OCI-LY7 (cell line): Measurements from ENCODE around the gene SGMS1. TPM values are rescaled to one million over a fixed set of nuclear protein-coding genes. Genes with fewer than 3 reads are reported as not detected.

ENCODE experiments used
- BruUV-seq: library from RNA; stranded (reverse); fragments of 400-500 nt; replicated peaks from 2 replicates; lab custom pipeline; 2021; lab: Mats Ljungman, UMichigan
- CTCF ChIA-PET: fragments of 300-600 bp; sonication (Branson Sonifier 250); formaldehyde crosslinking; loops from one replicate; lab custom pipeline; 2022; ENCODE audit warnings: antibody characterized with exemption; ENCODE audit not compliant: unreplicated experiment; lab: Charles Lee
- POLR2A ChIA-PET: fragments of 300-600 bp; sonication (Branson Sonifier 250); formaldehyde crosslinking; loops from one replicate; lab custom pipeline; 2022; ENCODE audit warnings: antibody characterized with exemption; lab: Charles Lee
- DNase-seq: peaks from one replicate; pipeline ENCODE4 v3.0.0-alpha.2; 2015; ENCODE audit warnings: low spot score
- H2AFZ ChIP-seq: fragments of 200-600 bp; sonication (generic), shearing (Covaris generic); 2 replicates; pipeline ENCODE4 v1.6.1; 2014; ENCODE audit warnings: mild to moderate bottlenecking, antibody characterized with exemption, low read length, moderate library complexity
- H3K27ac ChIP-seq: fragments of 200-600 bp; sonication (generic); 2 replicates; pipeline ENCODE4 v1.5.1; 2014; ENCODE audit warnings: mixed run types, low read depth, mild to moderate bottlenecking, moderate library complexity, low read length, inconsistent platforms; ENCODE audit not compliant: poor library complexity, severe bottlenecking
- H3K36me3 ChIP-seq: fragments of 200-600 bp; sonication (generic); 2 replicates; pipeline ENCODE4 v1.6.1; 2014; ENCODE audit warnings: mild to moderate bottlenecking, antibody characterized with exemption, low read length, moderate library complexity, mixed read lengths; ENCODE audit not compliant: insufficient read depth
- H3K4me1 ChIP-seq: fragments of 200-600 bp; sonication (generic); 2 replicates; pipeline ENCODE4 v1.5.1; 2014; ENCODE audit warnings: mild to moderate bottlenecking, low read length; ENCODE audit not compliant: insufficient read depth, poor library complexity, severe bottlenecking
- H3K4me2 ChIP-seq: fragments of 200-600 bp; sonication (generic); 2 replicates; pipeline ENCODE4 v1.6.1; 2014; ENCODE audit warnings: mild to moderate bottlenecking, low read length
- H3K4me3 ChIP-seq: fragments of 200-600 bp; sonication (generic); 2 replicates; pipeline ENCODE4 v1.5.1; 2014; ENCODE audit warnings: mild to moderate bottlenecking, low read depth, low read length; ENCODE audit not compliant: poor library complexity, severe bottlenecking
- H3K79me2 ChIP-seq: fragments of 200-600 bp; sonication (generic); 2 replicates; pipeline ENCODE4 v1.6.1; 2016; ENCODE audit warnings: low read depth, mild to moderate bottlenecking, low read length, moderate library complexity, mixed read lengths; ENCODE audit not compliant: insufficient read depth
- H3K9me2 ChIP-seq: fragments of 200-600 bp; sonication (generic); 2 replicates; pipeline ENCODE4 v1.6.1; 2016; ENCODE audit warnings: mild to moderate bottlenecking, low read length, mixed read lengths; ENCODE audit not compliant: insufficient read depth
- H3K9me3 ChIP-seq: fragments of 200-600 bp; sonication (generic); 2 replicates; pipeline ENCODE4 v1.6.1; 2014; ENCODE audit warnings: mild to moderate bottlenecking, mixed run types, low read length, mixed read lengths
- H4K20me1 ChIP-seq: fragments of 200-600 bp; sonication (generic); 2 replicates; pipeline ENCODE4 v1.6.1; 2014; ENCODE audit warnings: mild to moderate bottlenecking, antibody characterized with exemption, low read length, moderate library complexity, mixed read lengths; ENCODE audit not compliant: insufficient read depth
- CTCF ChIP-seq: fragments of 200-600 bp; sonication (generic); conservative IDR thresholded peaks from 2 replicates; pipeline ENCODE4 v1.5.1; 2014; ENCODE audit warnings: mild to moderate bottlenecking, antibody characterized with exemption, low read length, moderate library complexity, mixed read lengths
- EZH2phosphoT487 ChIP-seq: fragments of 200-600 bp; sonication (generic); IDR thresholded peaks from 2 replicates; pipeline ENCODE4 v1.6.1; 2018; ENCODE audit warnings: low read depth, borderline replicate concordance, mild to moderate bottlenecking, mixed run types, antibody characterized with exemption, low read length, moderate library complexity, mixed read lengths
- intact Hi-C: fragments of 100-400 bp; cut with micrococcal nuclease; formaldehyde crosslinking; loops from one replicate; pipeline ENCODE4 v1.10.0; 2022; ENCODE audit not compliant: unreplicated experiment
- total RNA-seq, 2 experiments: library from RNA; depleted of rRNA in 1 of 2; stranded (reverse); fragments of >200 nt in 1 of 2; shearing (Covaris generic) in 1 of 2; gene quantifications; 2 replicates each; pipeline ENCODE4 v1.2.3, GENCODE V29; 2014 to 2022

The SGMS1 gene
- total RNA-seq, 2 experiments from 2014 or later: 45.4 to 57.5 TPM

- TF ChIP-seq EZH2phosphoT487: no peak
- no peak for TF ChIP-seq CTCF
- peak overlapping the region; percentile 68 for H2AFZ ChIP-seq
- intact Hi-C loops: no loop called here
- ChIA-PET POLR2A (interaction anchor here (0.6 to 11.8 kb wide), 11 partner anchors 9 to 293 kb away, joined by 3 to 213 read pairs (median 5); partner anchors contain the start of gene SGMS1), CTCF (no interaction called here)
- H3K4me1 ChIP-seq: peaks cover 87% of the 10 kb centered on the region
- peak overlapping the region; percentile 84 for H3K27ac ChIP-seq
- DNase-seq: peak; percentile 65
- peak overlapping the region; percentile 86 for H3K4me2 ChIP-seq
- H3K79me2 ChIP-seq: peaks cover 39% of the 10 kb centered on the region
- H4K20me1 ChIP-seq: no peaks in the 10 kb centered on the region
- no peaks in the 10 kb centered on the region for H3K9me3 ChIP-seq
- peaks cover 13% of the 10 kb centered on the region for H3K36me3 ChIP-seq
- no TSS peak for BruUV-seq
- H3K4me3 ChIP-seq: peak overlapping the region; percentile 51
- H3K9me2 ChIP-seq: no peaks in the 10 kb centered on the region
These were observed 28.1 kb upstream of the SGMS1 start for GRCh38 chr10:50651808-50652207.

- H3K4me3 ChIP-seq: no peak overlapping the region
- DNase-seq: no peak
These were observed 26.7 kb upstream of the SGMS1 start for GRCh38 chr10:50650481-50650880.

More at GRCh38 chr10:50650481-50650880, 26.7 kb upstream of the SGMS1 start:
- CTCF ChIA-PET: interaction anchor here (1.2 kb wide), 1 partner anchor 10 kb away, joined by 6 read pairs; no protein-coding TSS in a partner anchor
- intact Hi-C loops: no loop called here
- Histone ChIP-seq H3K4me2 (peak overlapping the region; percentile 86; the same call in 1 of the 2 replicates), H3K79me2 (peaks cover 26% of the 10 kb centered on the region; the same call in 1 of the 2 replicates), H3K9me3 (no peaks in the 10 kb centered on the region), H3K9me2 (no peaks in the 10 kb centered on the region), H3K4me1 (peaks cover 97% of the 10 kb centered on the region), H3K36me3 (peaks cover 13% of the 10 kb centered on the region), H4K20me1 (no peaks in the 10 kb centered on the region), H2AFZ (no peak overlapping the region; the same call in 1 of the 2 replicates), H3K27ac (peak overlapping the region; percentile 84)
- BruUV-seq: no TSS peak
- POLR2A ChIA-PET: interaction anchor here (2.1 to 11.8 kb wide), 4 partner anchors 9 to 29 kb away, joined by 6 to 213 read pairs (median 53); partner anchors contain the start of gene SGMS1
- no peak for TF ChIP-seq CTCF
- no peak for TF ChIP-seq EZH2phosphoT487
